ENCODE data around the gene VEGFC. TPM values are rescaled to one million over a fixed set of nuclear protein-coding genes. Genes with fewer than 3 reads are reported as not detected.

VEGFC gene
- total and polyA plus RNA-seq, 2 donors (not counting 1 experiment from before 2014, with no cell fraction given), result not detected

- ATAC-seq (ENCODE audit: low read depth) (no peak), DNase-seq (no peak)
- Histone ChIP-seq H3K9me3 (ENCODE audit: control extremely low read depth in 1 of 3, control insufficient read depth in 2 of 3, insufficient read depth in 1 of 3, low read length in 2 of 3) (no peaks in the 10 kb centered on the region), H3K4me1 (ENCODE audit: control insufficient read depth in 2 of 2, insufficient read depth in 2 of 2, low read length in 2 of 2) (no peaks in the 10 kb centered on the region), H3K27ac (ENCODE audit: low read length in 2 of 2) (no peak overlapping the region), H2AFZ (ENCODE audit: insufficient read depth, low read depth, low read length, poor library complexity, severe bottlenecking) (no peak overlapping the region), H3K36me3 (replicated peaks in 1 of 2; ENCODE audit: control extremely low read depth in 1 of 2, control insufficient read depth in 1 of 2, extremely low read depth in 1 of 2, insufficient read depth in 2 of 2, low read length in 1 of 2) (no peaks in the 10 kb centered on the region), H3K27me3 (replicated peaks in 1 of 4; ENCODE audit: control extremely low read depth in 1 of 4, control insufficient read depth in 3 of 4, insufficient read depth in 4 of 4, low read length in 3 of 4) (no peaks in the 10 kb centered on the region), H4K20me1 (ENCODE audit: control insufficient read depth, insufficient read depth, low read length, poor library complexity, severe bottlenecking) (no peaks in the 10 kb centered on the region), H3K9ac (ENCODE audit: low read length) (no peak overlapping the region), H3K79me2 (ENCODE audit: control insufficient read depth, insufficient read depth, low read length) (no peaks in the 10 kb centered on the region), H3K4me3 (ENCODE audit: control extremely low read depth in 1 of 5, extremely low read depth in 1 of 5, insufficient read depth in 1 of 5, low read depth in 2 of 5, low read length in 4 of 5) (no peak overlapping the region), H3K4me2 (replicated peaks; ENCODE audit: low read depth, low read length, poor library complexity, severe bottlenecking) (no peak overlapping the region)
- intact Hi-C loops (cut with micrococcal nuclease), result no loop called here
- Mint-ChIP-seq H3K27me3 (no peaks in the 10 kb centered on the region), H3K27ac (no peak overlapping the region), H3K4me3 (no peak overlapping the region), H3K9me3 (ENCODE audit: insufficient read depth) (no peaks in the 10 kb centered on the region), H3K4me1 (no peaks in the 10 kb centered on the region)
- TF ChIP-seq CTCF (IDR thresholded peaks at IDR 0.05) (no peak), EZH2 (IDR thresholded peaks at IDR 0.05; ENCODE audit: borderline replicate concordance, insufficient read depth, low read depth, low read length, poor library complexity, severe bottlenecking) (no peak)
- ChIA-PET POLR2A (no interaction called here), CTCF (no interaction called here)
- no CpG with 5 or more reads among the region's 1 CpG for WGBS (ENCODE audit: insufficient coverage)
These were observed 11.6 kb downstream of the VEGFC start for GRCh38 chr4:176780995-176781738.

- Histone ChIP-seq H3K27me3 (replicated peaks in 1 of 4; ENCODE audit: control extremely low read depth in 1 of 4, control insufficient read depth in 3 of 4, insufficient read depth in 4 of 4, low read length in 3 of 4) (no peaks in the 10 kb centered on the region), H3K9ac (ENCODE audit: low read length) (no peak overlapping the region), H3K27ac (ENCODE audit: low read length in 2 of 2) (no peak overlapping the region), H3K79me2 (ENCODE audit: control insufficient read depth, insufficient read depth, low read length) (no peaks in the 10 kb centered on the region), H3K4me1 (ENCODE audit: control insufficient read depth in 2 of 2, insufficient read depth in 2 of 2, low read length in 2 of 2) (no peaks in the 10 kb centered on the region), H3K9me3 (ENCODE audit: control extremely low read depth in 1 of 3, control insufficient read depth in 2 of 3, insufficient read depth in 1 of 3, low read length in 2 of 3) (no peaks in the 10 kb centered on the region), H2AFZ (ENCODE audit: insufficient read depth, low read depth, low read length, poor library complexity, severe bottlenecking) (no peak overlapping the region), H3K36me3 (replicated peaks in 1 of 2; ENCODE audit: control extremely low read depth in 1 of 2, control insufficient read depth in 1 of 2, extremely low read depth in 1 of 2, insufficient read depth in 2 of 2, low read length in 1 of 2) (no peaks in the 10 kb centered on the region), H3K4me2 (replicated peaks; ENCODE audit: low read depth, low read length, poor library complexity, severe bottlenecking) (no peak overlapping the region), H3K4me3 (ENCODE audit: control extremely low read depth in 1 of 5, extremely low read depth in 1 of 5, insufficient read depth in 1 of 5, low read depth in 2 of 5, low read length in 4 of 5) (no peak overlapping the region), H4K20me1 (ENCODE audit: control insufficient read depth, insufficient read depth, low read length, poor library complexity, severe bottlenecking) (no peaks in the 10 kb centered on the region)
- Mint-ChIP-seq H3K27me3 (no peaks in the 10 kb centered on the region), H3K27ac (no peak overlapping the region), H3K4me1 (no peaks in the 10 kb centered on the region), H3K9me3 (ENCODE audit: insufficient read depth) (no peaks in the 10 kb centered on the region), H3K4me3 (no peak overlapping the region)
- intact Hi-C loops (cut with micrococcal nuclease), result no loop called here
- ATAC-seq (ENCODE audit: low read depth), result no peak
- ChIA-PET POLR2A (no interaction called here), CTCF (no interaction called here)
- WGBS (ENCODE audit: insufficient coverage), result 83% methylated on average over 1 of the region's 4 CpGs
- DNase-seq, result no peak
- TF ChIP-seq EZH2 (IDR thresholded peaks at IDR 0.05; ENCODE audit: borderline replicate concordance, insufficient read depth, low read depth, low read length, poor library complexity, severe bottlenecking), result no peak
- no peak for TF ChIP-seq CTCF (IDR thresholded peaks at IDR 0.05)
These were observed 13.3 kb downstream of the VEGFC start for GRCh38 chr4:176779421-176779820.

Measured in B cell (primary cell).